ENCODE results near the gene KISS1. TPM values are rescaled to one million over a fixed set of nuclear protein-coding genes. Genes with fewer than 3 reads are reported as not detected.

The KISS1 gene
- total and polyA plus RNA-seq, 5 donors from 2014 or later = 0.59 TPM; not detected in 4

DNA sequence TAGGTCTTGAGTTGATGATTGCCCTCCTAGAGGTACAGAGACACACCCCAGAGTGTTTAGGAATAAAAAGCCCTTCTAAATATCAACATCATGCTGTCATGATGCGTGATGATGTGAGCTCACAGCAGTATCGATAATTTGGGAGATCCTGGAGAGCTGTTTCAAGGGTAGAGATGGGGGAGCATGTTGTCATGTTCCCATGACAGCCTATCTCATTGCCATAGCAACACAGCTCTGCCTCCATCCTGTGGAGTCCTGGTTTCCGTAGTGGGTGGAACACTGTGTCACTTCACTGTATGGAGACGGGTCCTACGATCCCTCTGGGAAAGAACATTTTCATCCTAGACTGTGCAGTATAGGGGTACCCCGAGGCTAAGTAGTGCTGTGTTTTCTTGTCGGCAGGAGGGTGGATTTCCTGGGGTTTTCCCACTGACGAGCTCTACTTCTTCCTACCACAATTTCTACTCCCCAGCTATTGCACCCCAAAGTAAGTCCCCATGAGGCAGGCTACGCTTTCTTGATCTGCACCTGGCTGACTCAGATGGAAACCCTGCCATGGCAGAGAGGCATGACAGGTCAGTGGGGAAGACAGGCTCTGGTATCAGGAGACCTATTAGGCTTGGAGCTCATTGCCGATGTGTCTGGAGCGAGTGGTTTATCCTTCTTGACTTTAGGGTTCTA is 7.2 kb downstream of the KISS1 start:
- Mint-ChIP-seq H3K27me3 (peaks cover 50% of the 10 kb centered on the region), H3K9me3 (peaks cover 0 to 2% (median 0%) of the 10 kb centered on the region in 7 donors), H3K36me3 (no peaks in the 10 kb centered on the region), H3K4me3 (no peak overlapping the region), H3K27ac (no peak overlapping the region), H3K4me1 (peaks cover 0 to 7% (median 1%) of the 10 kb centered on the region in 4 donors)
- no peaks in the 10 kb centered on the region for H3K36me3 ChIP-seq (ENCODE audit: control insufficient read depth, insufficient read depth, low read length)
- no peaks in the 10 kb centered on the region for H3K4me1 ChIP-seq (ENCODE audit: control insufficient read depth, insufficient read depth, low read length, poor library complexity, severe bottlenecking)
- no peak for DNase-seq
- H3K9me3 ChIP-seq (ENCODE audit: control insufficient read depth in 2 of 2, low read length in 2 of 2) = no peaks in the 10 kb centered on the region
- ATAC-seq (ENCODE audit: low read depth in 2 of 2) = no peak
- H3K27ac ChIP-seq (ENCODE audit: insufficient read depth, low read length, poor library complexity, severe bottlenecking) = no peak overlapping the region
- H3K4me3 ChIP-seq (ENCODE audit: low read depth, low read length) = no peak overlapping the region
- H3K27me3 ChIP-seq (ENCODE audit: control insufficient read depth, insufficient read depth, low read length) = peaks cover 12% of the 10 kb centered on the region

DNA sequence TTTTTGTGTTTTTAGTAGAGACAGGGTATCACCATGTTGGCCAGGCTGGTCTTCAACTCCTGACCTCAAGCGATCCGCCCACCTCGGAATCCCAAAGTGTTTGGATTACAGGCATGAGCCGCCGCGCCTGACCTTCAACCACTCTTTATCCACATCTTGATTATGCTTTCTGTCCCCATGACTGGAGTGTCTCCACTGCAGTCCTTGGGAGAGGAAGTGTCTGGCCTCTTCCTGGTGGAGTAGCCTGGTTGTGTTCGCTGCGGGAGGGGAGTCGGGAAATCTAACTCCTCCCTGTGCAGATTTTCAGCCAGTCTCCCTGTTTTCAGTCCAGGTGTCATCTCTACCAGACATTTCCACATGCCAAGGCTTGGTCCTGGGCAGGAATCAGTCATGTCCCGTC is 9.7 kb downstream of the KISS1 start:
- Mint-ChIP-seq H3K9me3 (peaks cover 0 to 3% (median 0%) of the 10 kb centered on the region in 7 donors), H3K27ac (no peak overlapping the region), H3K4me3 (no peak overlapping the region), H3K4me1 (peaks cover 0 to 7% (median 1%) of the 10 kb centered on the region in 4 donors), H3K36me3 (no peaks in the 10 kb centered on the region), H3K27me3 (peaks cover 35% of the 10 kb centered on the region)
- Histone ChIP-seq H3K9me3 (ENCODE audit: control insufficient read depth in 2 of 2, low read length in 2 of 2) (no peaks in the 10 kb centered on the region), H3K27me3 (ENCODE audit: control insufficient read depth, insufficient read depth, low read length) (peaks cover 12% of the 10 kb centered on the region), H3K4me3 (ENCODE audit: low read depth, low read length) (no peak overlapping the region), H3K4me1 (ENCODE audit: control insufficient read depth, insufficient read depth, low read length, poor library complexity, severe bottlenecking) (no peaks in the 10 kb centered on the region), H3K36me3 (ENCODE audit: control insufficient read depth, insufficient read depth, low read length) (no peaks in the 10 kb centered on the region), H3K27ac (ENCODE audit: insufficient read depth, low read length, poor library complexity, severe bottlenecking) (no peak overlapping the region)
- no peak for DNase-seq
- ATAC-seq (ENCODE audit: low read depth in 2 of 2) = no peak

DNA sequence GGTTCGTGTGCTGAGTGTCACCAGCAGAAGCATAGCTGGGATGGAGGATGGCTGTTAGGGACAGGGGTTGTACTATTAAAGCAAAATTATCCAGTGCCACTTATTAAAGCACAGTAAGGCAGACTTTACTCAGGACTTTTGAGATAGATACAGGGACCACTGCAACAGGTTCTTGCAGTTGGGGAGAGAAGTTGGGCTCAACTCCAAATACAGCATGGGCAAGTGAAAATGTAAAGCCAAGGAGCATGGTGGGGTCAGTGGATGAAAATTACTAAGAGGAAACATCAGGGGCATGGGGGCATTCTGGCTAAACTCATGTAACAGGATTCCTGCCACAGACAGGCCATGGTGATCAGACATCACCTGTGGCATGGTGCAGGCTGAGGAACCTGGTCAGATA is 15.2 kb downstream of the KISS1 start:
- Histone ChIP-seq H3K27ac (ENCODE audit: insufficient read depth, low read length, poor library complexity, severe bottlenecking) (no peak overlapping the region), H3K4me3 (ENCODE audit: low read depth, low read length) (no peak overlapping the region), H3K27me3 (ENCODE audit: control insufficient read depth, insufficient read depth, low read length) (no peaks in the 10 kb centered on the region), H3K36me3 (ENCODE audit: control insufficient read depth, insufficient read depth, low read length) (no peaks in the 10 kb centered on the region), H3K4me1 (ENCODE audit: control insufficient read depth, insufficient read depth, low read length, poor library complexity, severe bottlenecking) (no peaks in the 10 kb centered on the region), H3K9me3 (ENCODE audit: control insufficient read depth in 2 of 2, low read length in 2 of 2) (no peaks in the 10 kb centered on the region)
- Mint-ChIP-seq H3K36me3 (no peaks in the 10 kb centered on the region), H3K27ac (no peak overlapping the region), H3K4me1 (no peaks in the 10 kb centered on the region), H3K9me3 (peaks cover 0 to 7% (median 3%) of the 10 kb centered on the region in 7 donors), H3K27me3 (peaks cover 7% of the 10 kb centered on the region), H3K4me3 (no peak overlapping the region)
- DNase-seq (no peak), ATAC-seq (ENCODE audit: low read depth in 2 of 2) (no peak)

DNA sequence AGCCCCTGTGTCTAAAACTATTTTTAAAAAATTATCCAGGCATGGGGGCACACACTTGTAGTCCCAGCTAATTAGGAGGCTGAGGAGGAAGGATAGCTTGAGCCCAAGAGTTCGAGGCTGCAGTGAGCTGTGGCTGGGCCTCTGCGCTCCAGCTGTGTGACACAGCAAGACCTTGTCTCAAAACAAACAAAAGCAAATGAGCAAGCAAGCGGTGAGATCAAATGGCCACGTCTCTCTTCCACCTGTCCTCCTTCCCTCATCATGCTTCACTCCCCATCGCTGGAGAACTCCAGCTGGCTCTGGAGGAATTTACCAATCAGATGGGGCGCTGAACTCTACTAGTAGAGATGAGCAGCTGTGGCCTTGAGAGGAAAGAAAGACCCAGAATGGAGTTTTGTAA is 16.2 kb downstream of the KISS1 start:
- H3K9me3 Mint-ChIP-seq = peaks cover 0 to 7% (median 3%) of the 10 kb centered on the region in 7 donors
- no peak for ATAC-seq (ENCODE audit: low read depth in 2 of 2)

DNA sequence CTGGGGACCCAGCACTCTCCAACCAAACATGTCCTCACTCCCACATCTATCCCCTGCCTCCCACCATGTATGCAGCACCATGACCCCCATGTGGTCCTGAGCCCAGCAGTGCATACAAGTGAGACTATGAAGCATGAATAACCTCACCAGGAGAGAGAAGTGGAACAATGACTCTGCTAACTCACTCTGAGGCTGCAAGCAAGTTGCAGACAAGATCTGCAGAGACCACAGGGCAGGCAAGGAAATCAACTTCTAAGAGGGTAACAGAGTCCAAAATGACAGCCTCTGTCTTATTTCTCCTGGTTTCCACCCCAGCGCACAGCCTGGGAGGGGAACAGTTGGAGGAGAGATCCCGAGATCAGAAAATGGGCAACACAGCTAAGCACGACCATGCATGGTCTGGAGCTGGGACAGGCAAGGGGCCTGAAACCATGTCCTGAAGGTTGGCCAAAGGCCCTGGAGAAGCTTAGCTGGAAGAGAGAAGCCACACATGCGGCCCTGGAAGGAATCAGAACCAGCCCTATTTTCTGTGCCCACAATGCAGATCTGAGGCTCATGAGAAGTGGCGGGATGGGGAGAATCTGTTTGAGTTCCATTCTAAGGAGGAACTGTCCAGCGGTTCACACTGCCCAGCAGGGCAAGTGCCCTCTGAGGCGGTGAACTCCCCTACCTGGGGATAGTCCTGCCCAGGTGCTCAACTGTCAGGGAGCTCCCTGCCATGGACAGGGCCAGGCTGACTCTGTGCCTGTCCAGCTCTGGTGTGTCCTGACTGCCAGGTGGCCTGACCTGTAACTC is 17.6 kb downstream of the KISS1 start:
- Mint-ChIP-seq H3K9me3 (peaks cover 0 to 8% (median 4%) of the 10 kb centered on the region in 7 donors), H3K36me3 (no peaks in the 10 kb centered on the region), H3K4me1 (no peaks in the 10 kb centered on the region), H3K4me3 (no peak overlapping the region), H3K27me3 (no peaks in the 10 kb centered on the region), H3K27ac (no peak overlapping the region)
- Histone ChIP-seq H3K9me3 (ENCODE audit: control insufficient read depth in 2 of 2, low read length in 2 of 2) (no peaks in the 10 kb centered on the region), H3K27ac (ENCODE audit: insufficient read depth, low read length, poor library complexity, severe bottlenecking) (no peak overlapping the region), H3K4me3 (ENCODE audit: low read depth, low read length) (no peak overlapping the region), H3K36me3 (ENCODE audit: control insufficient read depth, insufficient read depth, low read length) (no peaks in the 10 kb centered on the region), H3K4me1 (ENCODE audit: control insufficient read depth, insufficient read depth, low read length, poor library complexity, severe bottlenecking) (no peaks in the 10 kb centered on the region), H3K27me3 (ENCODE audit: control insufficient read depth, insufficient read depth, low read length) (no peaks in the 10 kb centered on the region)
- ATAC-seq (ENCODE audit: low read depth in 2 of 2) = no peak
- DNase-seq = no peak

More for the DNA sequence above, 16.2 kb downstream of the KISS1 start:
- Mint-ChIP-seq H3K4me3 (no peak overlapping the region), H3K27me3 (peaks cover 4% of the 10 kb centered on the region), H3K36me3 (no peaks in the 10 kb centered on the region), H3K4me1 (no peaks in the 10 kb centered on the region), H3K27ac (peak overlapping the region in 1 of 3 donors; percentile 43)
- Histone ChIP-seq H3K4me3 (ENCODE audit: low read depth, low read length) (no peak overlapping the region), H3K9me3 (ENCODE audit: control insufficient read depth in 2 of 2, low read length in 2 of 2) (no peaks in the 10 kb centered on the region), H3K27ac (ENCODE audit: insufficient read depth, low read length, poor library complexity, severe bottlenecking) (no peak overlapping the region), H3K4me1 (ENCODE audit: control insufficient read depth, insufficient read depth, low read length, poor library complexity, severe bottlenecking) (no peaks in the 10 kb centered on the region), H3K36me3 (ENCODE audit: control insufficient read depth, insufficient read depth, low read length) (no peaks in the 10 kb centered on the region), H3K27me3 (ENCODE audit: control insufficient read depth, insufficient read depth, low read length) (no peaks in the 10 kb centered on the region)
- DNase-seq = no peak

DNA sequence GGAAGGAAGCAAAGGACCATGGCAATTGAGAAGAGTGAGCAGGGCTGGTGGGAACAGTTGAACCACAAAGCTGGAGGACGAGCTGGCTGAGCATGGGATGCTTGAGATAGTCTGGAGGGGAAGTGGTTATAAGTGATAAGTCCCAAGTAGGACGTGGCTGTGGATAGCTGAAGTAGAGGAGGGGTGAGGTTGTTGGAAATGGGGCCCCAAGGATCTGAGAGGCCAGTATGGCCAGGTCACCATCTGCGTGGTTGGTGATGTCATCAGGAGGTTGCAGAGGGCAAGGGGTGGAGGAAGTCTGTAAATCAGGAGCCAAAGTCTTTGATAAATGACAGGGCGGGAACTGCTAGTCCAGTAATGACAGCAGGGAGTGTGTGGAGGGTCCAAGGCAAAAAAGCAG is 19.2 kb downstream of the KISS1 start:
- H3K27ac Mint-ChIP-seq = no peak overlapping the region
- ATAC-seq (ENCODE audit: low read depth in 2 of 2) = no peak

DNA sequence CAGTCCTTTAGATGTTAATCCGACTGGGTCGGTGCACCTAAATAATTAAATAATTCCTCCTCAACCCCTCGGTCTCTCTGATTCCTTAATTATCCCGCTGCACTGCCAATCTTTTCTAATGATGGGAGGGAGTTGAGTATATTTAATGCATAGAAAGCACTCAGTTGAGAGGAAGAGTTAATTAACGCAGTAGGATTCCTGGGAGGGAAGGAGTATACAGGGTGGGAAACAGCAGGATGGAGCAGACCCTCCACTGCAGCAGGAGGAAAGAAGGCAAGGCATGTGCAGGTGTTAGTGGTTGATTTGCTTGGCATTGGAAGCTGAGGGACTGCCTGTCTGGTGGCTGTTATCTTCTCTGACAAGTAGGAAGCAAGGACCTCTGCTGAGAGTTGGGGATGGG is 20.2 kb downstream of the KISS1 start:
- Mint-ChIP-seq H3K36me3 (no peaks in the 10 kb centered on the region), H3K4me3 (no peak overlapping the region), H3K4me1 (no peaks in the 10 kb centered on the region), H3K9me3 (peaks cover 0 to 29% (median 16%) of the 10 kb centered on the region in 7 donors), H3K27ac (no peak overlapping the region), H3K27me3 (no peaks in the 10 kb centered on the region)
- Histone ChIP-seq H3K36me3 (ENCODE audit: control insufficient read depth, insufficient read depth, low read length) (no peaks in the 10 kb centered on the region), H3K27ac (ENCODE audit: insufficient read depth, low read length, poor library complexity, severe bottlenecking) (no peak overlapping the region), H3K9me3 (ENCODE audit: control insufficient read depth in 2 of 2, low read length in 2 of 2) (peaks cover 13 to 22% of the 10 kb centered on the region in 2 experiments), H3K27me3 (ENCODE audit: control insufficient read depth, insufficient read depth, low read length) (no peaks in the 10 kb centered on the region), H3K4me3 (ENCODE audit: low read depth, low read length) (no peak overlapping the region), H3K4me1 (ENCODE audit: control insufficient read depth, insufficient read depth, low read length, poor library complexity, severe bottlenecking) (no peaks in the 10 kb centered on the region)
- DNase-seq = no peak
- no peak for ATAC-seq (ENCODE audit: low read depth in 2 of 2)

More for the DNA sequence above, 19.2 kb downstream of the KISS1 start:
- peaks cover 6 to 11% of the 10 kb centered on the region in 2 experiments for H3K9me3 ChIP-seq (ENCODE audit: control insufficient read depth in 2 of 2, low read length in 2 of 2)
- no peaks in the 10 kb centered on the region for H3K4me1 Mint-ChIP-seq
- DNase-seq = no peak
- no peaks in the 10 kb centered on the region for H3K27me3 ChIP-seq (ENCODE audit: control insufficient read depth, insufficient read depth, low read length)
- H3K27ac ChIP-seq (ENCODE audit: insufficient read depth, low read length, poor library complexity, severe bottlenecking) = no peak overlapping the region
- no peaks in the 10 kb centered on the region for H3K36me3 ChIP-seq (ENCODE audit: control insufficient read depth, insufficient read depth, low read length)
- H3K4me1 ChIP-seq (ENCODE audit: control insufficient read depth, insufficient read depth, low read length, poor library complexity, severe bottlenecking) = no peaks in the 10 kb centered on the region
- H3K36me3 Mint-ChIP-seq = no peaks in the 10 kb centered on the region
- H3K4me3 ChIP-seq (ENCODE audit: low read depth, low read length) = no peak overlapping the region
- H3K4me3 Mint-ChIP-seq = no peak overlapping the region
- H3K9me3 Mint-ChIP-seq = peaks cover 0 to 20% (median 7%) of the 10 kb centered on the region in 7 donors
- H3K27me3 Mint-ChIP-seq = no peaks in the 10 kb centered on the region

Data from CD4-positive, CD25-positive, alpha-beta regulatory T cell (primary cell).